ENCODE results near the gene EFCAB11.

DNA sequence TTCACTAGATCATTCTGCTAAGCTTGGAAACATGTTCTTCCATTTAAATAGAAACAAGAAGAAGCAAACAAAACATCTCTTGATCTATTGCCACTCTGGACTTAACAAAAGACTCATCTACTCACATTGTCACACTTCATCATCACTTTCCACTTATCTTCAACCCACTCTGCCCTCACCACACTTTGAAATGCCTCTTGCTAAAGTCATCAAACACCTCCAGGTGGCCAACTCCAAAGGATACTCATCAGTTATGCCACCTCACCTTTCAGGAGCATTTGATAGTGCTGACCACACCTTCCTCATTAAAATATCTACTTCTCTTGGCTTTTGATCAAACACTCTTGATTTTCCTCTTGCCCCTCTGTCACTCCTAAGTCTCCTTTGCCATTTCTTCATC lies 7.2 kb downstream of the EFCAB11 start:
- no peak for TF ChIP-seq POLR2A (IDR thresholded peaks at IDR 0.05; ENCODE audit: low read depth, low read length)
- TF ChIP-seq, protein P1, sequence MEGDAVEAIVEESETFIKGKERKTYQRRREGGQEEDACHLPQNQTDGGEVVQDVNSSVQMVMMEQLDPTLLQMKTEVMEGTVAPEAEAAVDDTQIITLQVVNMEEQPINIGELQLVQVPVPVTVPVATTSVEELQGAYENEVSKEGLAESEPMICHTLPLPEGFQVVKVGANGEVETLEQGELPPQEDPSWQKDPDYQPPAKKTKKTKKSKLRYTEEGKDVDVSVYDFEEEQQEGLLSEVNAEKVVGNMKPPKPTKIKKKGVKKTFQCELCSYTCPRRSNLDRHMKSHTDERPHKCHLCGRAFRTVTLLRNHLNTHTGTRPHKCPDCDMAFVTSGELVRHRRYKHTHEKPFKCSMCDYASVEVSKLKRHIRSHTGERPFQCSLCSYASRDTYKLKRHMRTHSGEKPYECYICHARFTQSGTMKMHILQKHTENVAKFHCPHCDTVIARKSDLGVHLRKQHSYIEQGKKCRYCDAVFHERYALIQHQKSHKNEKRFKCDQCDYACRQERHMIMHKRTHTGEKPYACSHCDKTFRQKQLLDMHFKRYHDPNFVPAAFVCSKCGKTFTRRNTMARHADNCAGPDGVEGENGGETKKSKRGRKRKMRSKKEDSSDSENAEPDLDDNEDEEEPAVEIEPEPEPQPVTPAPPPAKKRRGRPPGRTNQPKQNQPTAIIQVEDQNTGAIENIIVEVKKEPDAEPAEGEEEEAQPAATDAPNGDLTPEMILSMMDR (conservative IDR thresholded peaks at IDR 0.05; ENCODE audit: low read depth, low read length) = no peak
- TF ChIP-seq BHLHE40 (IDR thresholded peaks at IDR 0.05; ENCODE audit: low read depth, low read length) = no peak
- TF ChIP-seq RAD21 (IDR thresholded peaks at IDR 0.05; ENCODE audit: low read length) = no peak
- no peak for TF ChIP-seq SMC3 (IDR thresholded peaks at IDR 0.05; ENCODE audit: low read depth, low read length)
- TF ChIP-seq CHD1 (IDR thresholded peaks at IDR 0.05; ENCODE audit: low read depth, low read length) = no peak
- no peak for TF ChIP-seq MAFK (IDR thresholded peaks at IDR 0.05; ENCODE audit: low read depth, low read length)
- TF ChIP-seq FOS (IDR thresholded peaks at IDR 0.05; ENCODE audit: low read depth, low read length) = no peak
- no peak for TF ChIP-seq NFE2L2 (IDR thresholded peaks at IDR 0.05; ENCODE audit: low read depth, low read length)
- no peak for TF ChIP-seq RFX5 (IDR thresholded peaks at IDR 0.05; ENCODE audit: low read depth, low read length)
- TF ChIP-seq, protein P2, sequence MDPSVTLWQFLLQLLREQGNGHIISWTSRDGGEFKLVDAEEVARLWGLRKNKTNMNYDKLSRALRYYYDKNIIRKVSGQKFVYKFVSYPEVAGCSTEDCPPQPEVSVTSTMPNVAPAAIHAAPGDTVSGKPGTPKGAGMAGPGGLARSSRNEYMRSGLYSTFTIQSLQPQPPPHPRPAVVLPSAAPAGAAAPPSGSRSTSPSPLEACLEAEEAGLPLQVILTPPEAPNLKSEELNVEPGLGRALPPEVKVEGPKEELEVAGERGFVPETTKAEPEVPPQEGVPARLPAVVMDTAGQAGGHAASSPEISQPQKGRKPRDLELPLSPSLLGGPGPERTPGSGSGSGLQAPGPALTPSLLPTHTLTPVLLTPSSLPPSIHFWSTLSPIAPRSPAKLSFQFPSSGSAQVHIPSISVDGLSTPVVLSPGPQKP (IDR thresholded peaks at IDR 0.05; ENCODE audit: borderline replicate concordance, low read depth, low read length) = no peak
- TF ChIP-seq RCOR1 (IDR thresholded peaks at IDR 0.05; ENCODE audit: insufficient replicate concordance, low read length) = no peak
- TF ChIP-seq, protein P3, sequence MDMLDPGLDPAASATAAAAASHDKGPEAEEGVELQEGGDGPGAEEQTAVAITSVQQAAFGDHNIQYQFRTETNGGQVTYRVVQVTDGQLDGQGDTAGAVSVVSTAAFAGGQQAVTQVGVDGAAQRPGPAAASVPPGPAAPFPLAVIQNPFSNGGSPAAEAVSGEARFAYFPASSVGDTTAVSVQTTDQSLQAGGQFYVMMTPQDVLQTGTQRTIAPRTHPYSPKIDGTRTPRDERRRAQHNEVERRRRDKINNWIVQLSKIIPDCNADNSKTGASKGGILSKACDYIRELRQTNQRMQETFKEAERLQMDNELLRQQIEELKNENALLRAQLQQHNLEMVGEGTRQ (IDR thresholded peaks at IDR 0.05; ENCODE audit: low read depth, low read length) = no peak
- TF ChIP-seq MAZ (IDR thresholded peaks at IDR 0.05; ENCODE audit: borderline replicate concordance, low read depth, low read length) = no peak
